Measurements from ENCODE around the gene NCAPH2.
A peak's percentile ranks its signal among the peaks of the same experiment; 100 is the strongest.

Gene NCAPH2

DNA sequence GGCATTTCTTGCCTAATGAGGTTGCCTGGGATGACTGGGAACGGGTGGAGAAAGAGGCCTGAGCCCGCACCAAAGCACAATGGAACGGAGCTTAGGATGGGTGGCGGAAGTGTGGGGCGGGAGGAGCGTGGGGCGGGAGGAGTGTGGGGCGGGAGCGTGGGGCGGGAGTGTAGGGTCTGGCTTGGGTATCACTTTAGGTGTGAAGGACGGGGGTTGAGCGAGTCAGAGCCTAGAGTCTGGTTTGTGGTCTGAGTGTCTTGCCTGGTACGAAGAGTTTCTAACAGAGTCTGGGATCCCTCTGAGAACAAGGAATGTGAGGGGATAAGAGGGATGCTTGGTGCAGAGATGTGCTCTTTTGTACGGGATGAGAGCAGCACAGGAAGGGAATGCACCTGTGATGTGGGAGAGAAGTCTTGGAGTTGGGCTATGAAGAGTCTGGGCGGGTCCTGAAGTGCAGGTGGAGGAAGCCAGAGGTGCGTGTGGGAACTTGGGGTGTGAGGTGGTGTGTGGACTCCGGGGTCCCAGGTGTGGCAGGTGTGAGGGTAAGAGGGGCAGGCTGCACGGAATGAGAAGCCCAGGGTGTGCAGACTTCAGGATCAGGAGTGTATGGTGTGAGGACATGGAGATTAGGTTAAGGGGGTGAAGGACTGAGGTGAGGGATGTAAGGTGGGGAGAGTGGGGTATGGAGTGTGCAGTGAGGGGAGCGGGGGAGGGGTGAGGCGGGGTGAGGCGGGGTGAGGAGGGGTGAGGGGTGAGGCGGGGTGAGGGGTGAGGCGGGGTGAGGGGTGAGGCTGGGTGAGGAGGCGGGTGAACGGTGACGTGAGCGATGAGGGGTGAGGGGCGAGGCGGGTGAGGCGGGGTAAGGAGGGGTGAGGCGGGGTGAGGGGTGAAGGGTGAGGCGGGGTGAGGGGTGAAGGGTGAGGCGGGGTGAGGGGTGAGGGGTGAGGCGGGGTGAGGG lies 53.7 kb downstream of the NCAPH2 start:
- TF ChIP-seq, protein P1, sequence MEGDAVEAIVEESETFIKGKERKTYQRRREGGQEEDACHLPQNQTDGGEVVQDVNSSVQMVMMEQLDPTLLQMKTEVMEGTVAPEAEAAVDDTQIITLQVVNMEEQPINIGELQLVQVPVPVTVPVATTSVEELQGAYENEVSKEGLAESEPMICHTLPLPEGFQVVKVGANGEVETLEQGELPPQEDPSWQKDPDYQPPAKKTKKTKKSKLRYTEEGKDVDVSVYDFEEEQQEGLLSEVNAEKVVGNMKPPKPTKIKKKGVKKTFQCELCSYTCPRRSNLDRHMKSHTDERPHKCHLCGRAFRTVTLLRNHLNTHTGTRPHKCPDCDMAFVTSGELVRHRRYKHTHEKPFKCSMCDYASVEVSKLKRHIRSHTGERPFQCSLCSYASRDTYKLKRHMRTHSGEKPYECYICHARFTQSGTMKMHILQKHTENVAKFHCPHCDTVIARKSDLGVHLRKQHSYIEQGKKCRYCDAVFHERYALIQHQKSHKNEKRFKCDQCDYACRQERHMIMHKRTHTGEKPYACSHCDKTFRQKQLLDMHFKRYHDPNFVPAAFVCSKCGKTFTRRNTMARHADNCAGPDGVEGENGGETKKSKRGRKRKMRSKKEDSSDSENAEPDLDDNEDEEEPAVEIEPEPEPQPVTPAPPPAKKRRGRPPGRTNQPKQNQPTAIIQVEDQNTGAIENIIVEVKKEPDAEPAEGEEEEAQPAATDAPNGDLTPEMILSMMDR (conservative IDR thresholded peaks at IDR 0.05; ENCODE audit: control insufficient read depth, insufficient read depth, low read depth, low read length) = no peak
- DNase-seq (ENCODE audit: low read depth) = no peak
- H3K4me3 ChIP-seq (ENCODE audit: control insufficient read depth, low read depth, low read length) = no peak overlapping the region

DNA sequence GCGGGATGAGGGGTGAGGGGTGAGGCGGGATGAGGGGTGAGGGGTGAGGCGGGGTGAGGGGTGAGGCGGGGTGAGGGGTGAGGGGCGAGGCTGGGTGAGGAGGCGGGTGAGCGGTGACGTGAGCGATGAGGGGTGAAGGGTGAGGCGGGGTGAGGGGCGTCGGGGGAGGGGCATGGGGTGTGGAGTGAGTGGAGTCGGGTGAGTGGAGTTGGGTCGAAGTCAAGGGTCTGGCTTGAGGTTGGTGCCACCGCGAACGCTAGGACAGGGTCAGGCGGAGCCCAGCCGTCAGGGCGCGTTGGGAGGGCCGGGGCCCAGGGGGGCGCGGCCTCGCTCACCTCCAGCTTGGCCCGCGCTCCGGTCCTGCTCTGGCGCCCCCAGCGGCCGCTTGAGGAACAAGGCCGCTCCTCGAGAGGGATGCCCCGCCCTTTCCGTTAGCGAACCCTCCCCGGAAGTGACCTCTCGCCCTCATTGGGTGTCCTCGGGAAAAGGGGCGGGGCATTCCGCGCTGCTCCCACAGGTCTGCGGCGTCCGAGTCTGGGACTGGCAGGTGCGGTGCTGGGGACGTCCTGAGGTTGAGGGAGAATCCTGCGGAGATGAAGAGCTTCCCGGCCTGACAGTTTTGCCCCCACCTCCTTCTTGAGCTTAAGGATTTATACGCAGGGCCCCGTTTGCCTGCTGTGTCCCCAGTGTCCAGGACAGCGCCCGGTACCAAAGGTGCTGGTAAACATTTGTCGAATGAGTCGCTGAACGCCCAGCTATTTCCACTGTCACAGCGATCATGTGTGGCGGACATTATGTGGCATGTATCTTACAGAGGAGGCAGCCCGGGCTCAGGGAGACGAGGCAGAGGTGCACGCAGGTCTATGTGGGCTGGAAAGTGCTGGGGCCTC lies 54.7 kb downstream of the NCAPH2 start, which contains the start of gene SYCE3:
TSS of gene SYCE3 (minus strand) at position 397 of the 890 bp plus-strand sequence. CDS start 6,514 bp downstream, outside the sequence.
- TF ChIP-seq, protein P1 (conservative IDR thresholded peaks at IDR 0.05; ENCODE audit: control insufficient read depth, insufficient read depth, low read depth, low read length) = peak; percentile 52
- peak; percentile 78 for DNase-seq (ENCODE audit: low read depth)
- H3K4me3 ChIP-seq (ENCODE audit: control insufficient read depth, low read depth, low read length) = peak within 1 kb of the TSS; percentile 57

DNA sequence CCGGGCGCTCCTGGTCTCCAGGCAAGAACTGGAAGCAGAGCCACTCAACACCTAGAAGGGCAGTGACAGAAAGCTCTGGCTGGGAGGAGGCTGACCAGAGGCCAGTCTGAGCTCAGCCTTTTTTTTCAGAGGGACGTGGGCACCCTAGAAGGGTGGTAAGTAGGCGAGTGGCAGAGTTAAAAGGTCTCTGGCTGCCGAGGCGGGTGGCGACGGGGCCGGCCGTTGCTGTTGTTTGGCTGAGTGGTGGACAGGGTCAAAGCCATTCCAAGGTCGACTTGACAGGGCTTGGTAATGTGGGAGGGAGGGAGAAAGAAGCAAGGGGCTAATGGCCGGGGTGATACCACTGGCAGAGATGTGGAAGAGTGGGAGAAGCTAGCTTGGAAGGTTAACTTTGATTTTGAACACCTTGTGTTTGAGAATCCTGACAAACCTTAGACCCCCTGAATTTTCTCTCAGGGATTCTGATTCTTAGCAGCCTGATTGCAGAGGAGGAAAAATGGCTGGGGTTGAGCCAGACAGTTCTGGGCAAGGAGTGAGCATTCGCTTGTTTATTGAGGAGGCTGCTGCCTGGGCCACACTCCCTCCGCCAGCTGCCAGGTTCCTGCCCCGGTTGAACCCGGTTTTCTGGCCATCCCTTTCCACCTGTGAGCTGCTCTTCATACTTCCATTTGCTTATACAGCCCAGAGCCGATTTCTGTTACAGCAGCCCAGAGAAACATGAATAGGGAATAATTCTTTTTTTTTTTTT lies 55.6 kb downstream of the NCAPH2 start:
- DNase-seq (ENCODE audit: low read depth) = no peak
- H3K4me3 ChIP-seq (ENCODE audit: control insufficient read depth, low read depth, low read length) = peak overlapping the region; percentile 57
- TF ChIP-seq, protein P1 (conservative IDR thresholded peaks at IDR 0.05; ENCODE audit: control insufficient read depth, insufficient read depth, low read depth, low read length) = no peak

DNA sequence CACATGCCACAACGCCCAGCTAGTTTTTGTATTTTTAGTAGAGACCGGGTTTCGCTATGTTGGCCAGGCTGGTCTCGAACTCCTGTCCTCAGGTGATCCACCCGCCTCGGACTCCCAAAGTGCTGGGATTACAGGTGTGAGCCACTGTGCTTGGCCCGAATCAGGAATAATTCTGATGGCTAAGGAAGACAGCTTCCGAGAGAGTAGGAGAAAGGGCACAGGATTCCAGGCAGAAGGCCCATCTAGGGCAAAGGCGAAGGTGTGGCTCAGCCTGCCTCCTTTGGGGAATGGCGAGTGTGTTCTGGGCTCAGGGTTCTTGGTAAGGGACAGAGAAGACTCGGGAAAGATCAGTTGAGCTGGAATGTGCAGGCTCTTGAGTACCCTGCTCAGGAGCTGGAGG lies 56.3 kb downstream of the NCAPH2 start:
- no peak overlapping the region for H3K4me3 ChIP-seq (ENCODE audit: control insufficient read depth, low read depth, low read length)
- no peak for DNase-seq (ENCODE audit: low read depth)
- TF ChIP-seq, protein P1 (conservative IDR thresholded peaks at IDR 0.05; ENCODE audit: control insufficient read depth, insufficient read depth, low read depth, low read length) = no peak

DNA sequence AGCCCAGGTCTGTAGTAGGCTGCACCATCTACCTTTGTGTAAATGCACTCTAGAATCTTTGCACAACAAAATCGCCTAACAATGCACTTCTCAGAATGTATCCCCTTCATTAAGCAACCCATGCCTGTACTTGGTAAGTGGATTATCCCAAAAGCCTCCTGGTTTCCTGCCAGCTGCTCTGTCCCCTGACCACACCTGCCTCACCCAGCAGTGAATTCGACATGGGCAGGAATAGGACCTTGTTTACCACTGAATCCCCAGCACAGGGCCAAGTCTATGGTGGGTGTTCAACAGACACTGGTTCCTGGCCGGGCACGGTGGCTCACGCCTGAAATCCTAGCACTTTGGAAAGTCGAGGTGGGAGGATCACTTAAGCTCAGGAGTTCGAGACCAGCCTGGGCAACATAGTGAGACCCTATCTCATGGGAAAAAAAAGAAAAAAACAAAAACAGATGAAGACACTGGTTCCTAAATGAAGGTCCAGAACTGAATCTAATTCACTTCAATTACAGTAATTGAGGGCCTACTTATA lies 59.8 kb downstream of the NCAPH2 start:
- TF ChIP-seq, protein P1 (conservative IDR thresholded peaks at IDR 0.05; ENCODE audit: control insufficient read depth, insufficient read depth, low read depth, low read length) = no peak
- no peak for DNase-seq (ENCODE audit: low read depth)
- no peak overlapping the region for H3K4me3 ChIP-seq (ENCODE audit: control insufficient read depth, low read depth, low read length)

DNA sequence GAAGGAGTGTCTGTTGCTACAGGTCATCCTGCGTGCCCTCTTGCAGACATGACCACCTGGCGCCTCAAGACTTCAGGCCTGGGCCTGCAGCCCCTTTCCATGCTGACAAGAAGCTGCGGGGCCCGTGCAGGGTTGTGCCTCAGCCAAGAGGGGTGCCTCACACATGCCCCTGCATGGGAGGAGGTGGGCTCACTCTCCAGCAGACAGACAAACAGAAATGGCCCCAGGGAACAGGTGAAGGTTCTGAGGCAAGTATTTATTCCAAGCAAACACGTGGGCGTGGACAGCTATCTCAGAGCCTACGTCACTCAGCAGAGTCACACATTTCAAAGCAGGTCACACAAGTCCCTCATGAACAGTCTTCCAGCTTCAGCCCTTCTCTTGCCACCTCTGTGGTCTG lies 60.6 kb downstream of the NCAPH2 start:
- TF ChIP-seq, protein P1 (conservative IDR thresholded peaks at IDR 0.05; ENCODE audit: control insufficient read depth, insufficient read depth, low read depth, low read length) = no peak
- DNase-seq (ENCODE audit: low read depth) = no peak
- H3K4me3 ChIP-seq (ENCODE audit: control insufficient read depth, low read depth, low read length) = no peak overlapping the region

All from fibroblast of mammary gland (primary cell).